ENCODE measurements around the gene CALN1.

- TF ChIP-seq YY1 (IDR thresholded peaks at IDR 0.05; ENCODE audit: insufficient read depth, insufficient read length) (no peak), SUZ12 (IDR thresholded peaks at IDR 0.05; ENCODE audit: extremely low read depth, insufficient read depth, insufficient read length) (no peak)
Measured at GRCh38 chr7:71976645-71977044, 435.5 kb downstream of the CALN1 start.
